OCI-LY7 (cell line): ENCODE data around the gene KPTN. TPM values are rescaled to one million over a fixed set of nuclear protein-coding genes. Genes with fewer than 3 reads are reported as not detected.

ENCODE experiments used
- BruUV-seq: library from RNA; stranded (reverse); fragments of 400-500 nt; replicated peaks from 2 replicates; lab custom pipeline; 2021; lab: Mats Ljungman, UMichigan
- CTCF ChIA-PET: fragments of 300-600 bp; sonication (Branson Sonifier 250); formaldehyde crosslinking; loops from one replicate; lab custom pipeline; 2022; ENCODE audit warnings: antibody characterized with exemption; ENCODE audit not compliant: unreplicated experiment; lab: Charles Lee
- POLR2A ChIA-PET: fragments of 300-600 bp; sonication (Branson Sonifier 250); formaldehyde crosslinking; loops from one replicate; lab custom pipeline; 2022; ENCODE audit warnings: antibody characterized with exemption; lab: Charles Lee
- DNase-seq: peaks from one replicate; pipeline ENCODE4 v3.0.0-alpha.2; 2015; ENCODE audit warnings: low spot score
- H2AFZ ChIP-seq: fragments of 200-600 bp; sonication (generic), shearing (Covaris generic); 2 replicates; pipeline ENCODE4 v1.6.1; 2014; ENCODE audit warnings: mild to moderate bottlenecking, antibody characterized with exemption, low read length, moderate library complexity
- H3K27ac ChIP-seq: fragments of 200-600 bp; sonication (generic); 2 replicates; pipeline ENCODE4 v1.5.1; 2014; ENCODE audit warnings: mixed run types, low read depth, mild to moderate bottlenecking, moderate library complexity, low read length, inconsistent platforms; ENCODE audit not compliant: poor library complexity, severe bottlenecking
- H3K36me3 ChIP-seq: fragments of 200-600 bp; sonication (generic); 2 replicates; pipeline ENCODE4 v1.6.1; 2014; ENCODE audit warnings: mild to moderate bottlenecking, antibody characterized with exemption, low read length, moderate library complexity, mixed read lengths; ENCODE audit not compliant: insufficient read depth
- H3K4me1 ChIP-seq: fragments of 200-600 bp; sonication (generic); 2 replicates; pipeline ENCODE4 v1.5.1; 2014; ENCODE audit warnings: mild to moderate bottlenecking, low read length; ENCODE audit not compliant: insufficient read depth, poor library complexity, severe bottlenecking
- H3K4me2 ChIP-seq: fragments of 200-600 bp; sonication (generic); 2 replicates; pipeline ENCODE4 v1.6.1; 2014; ENCODE audit warnings: mild to moderate bottlenecking, low read length
- H3K4me3 ChIP-seq: fragments of 200-600 bp; sonication (generic); 2 replicates; pipeline ENCODE4 v1.5.1; 2014; ENCODE audit warnings: mild to moderate bottlenecking, low read depth, low read length; ENCODE audit not compliant: poor library complexity, severe bottlenecking
- H3K79me2 ChIP-seq: fragments of 200-600 bp; sonication (generic); 2 replicates; pipeline ENCODE4 v1.6.1; 2016; ENCODE audit warnings: low read depth, mild to moderate bottlenecking, low read length, moderate library complexity, mixed read lengths; ENCODE audit not compliant: insufficient read depth
- H3K9me2 ChIP-seq: fragments of 200-600 bp; sonication (generic); 2 replicates; pipeline ENCODE4 v1.6.1; 2016; ENCODE audit warnings: mild to moderate bottlenecking, low read length, mixed read lengths; ENCODE audit not compliant: insufficient read depth
- H3K9me3 ChIP-seq: fragments of 200-600 bp; sonication (generic); 2 replicates; pipeline ENCODE4 v1.6.1; 2014; ENCODE audit warnings: mild to moderate bottlenecking, mixed run types, low read length, mixed read lengths
- H4K20me1 ChIP-seq: fragments of 200-600 bp; sonication (generic); 2 replicates; pipeline ENCODE4 v1.6.1; 2014; ENCODE audit warnings: mild to moderate bottlenecking, antibody characterized with exemption, low read length, moderate library complexity, mixed read lengths; ENCODE audit not compliant: insufficient read depth
- CTCF ChIP-seq: fragments of 200-600 bp; sonication (generic); conservative IDR thresholded peaks from 2 replicates; pipeline ENCODE4 v1.5.1; 2014; ENCODE audit warnings: mild to moderate bottlenecking, antibody characterized with exemption, low read length, moderate library complexity, mixed read lengths
- EZH2phosphoT487 ChIP-seq: fragments of 200-600 bp; sonication (generic); IDR thresholded peaks from 2 replicates; pipeline ENCODE4 v1.6.1; 2018; ENCODE audit warnings: low read depth, borderline replicate concordance, mild to moderate bottlenecking, mixed run types, antibody characterized with exemption, low read length, moderate library complexity, mixed read lengths
- intact Hi-C: fragments of 100-400 bp; cut with micrococcal nuclease; formaldehyde crosslinking; loops from one replicate; pipeline ENCODE4 v1.10.0; 2022; ENCODE audit not compliant: unreplicated experiment
- total RNA-seq, 2 experiments: library from RNA; depleted of rRNA in 1 of 2; stranded (reverse); fragments of >200 nt in 1 of 2; shearing (Covaris generic) in 1 of 2; gene quantifications; 2 replicates each; pipeline ENCODE4 v1.2.3, GENCODE V29; 2014 to 2022

KPTN gene
- total RNA-seq, 2 experiments from 2014 or later = 13.6 to 14.0 TPM

GRCh38 chr19:47495478-47496372 is 11.7 kb upstream of the KPTN start:
- Histone ChIP-seq H3K9me2 (no peaks in the 10 kb centered on the region), H2AFZ (no peak overlapping the region), H3K36me3 (peaks cover 34% of the 10 kb centered on the region; the same call in 1 of the 2 replicates), H3K9me3 (no peaks in the 10 kb centered on the region), H3K4me3 (no peak overlapping the region), H4K20me1 (no peaks in the 10 kb centered on the region; the same call in 1 of the 2 replicates), H3K4me1 (peaks cover 5% of the 10 kb centered on the region), H3K27ac (no peak overlapping the region), H3K4me2 (no peak overlapping the region), H3K79me2 (no peaks in the 10 kb centered on the region)
- CTCF ChIA-PET = no interaction called here
- TF ChIP-seq EZH2phosphoT487 (no peak), CTCF (no peak)
- no TSS peak for BruUV-seq
- DNase-seq = no peak
- intact Hi-C loops = no loop called here
- POLR2A ChIA-PET = no interaction called here

DNA sequence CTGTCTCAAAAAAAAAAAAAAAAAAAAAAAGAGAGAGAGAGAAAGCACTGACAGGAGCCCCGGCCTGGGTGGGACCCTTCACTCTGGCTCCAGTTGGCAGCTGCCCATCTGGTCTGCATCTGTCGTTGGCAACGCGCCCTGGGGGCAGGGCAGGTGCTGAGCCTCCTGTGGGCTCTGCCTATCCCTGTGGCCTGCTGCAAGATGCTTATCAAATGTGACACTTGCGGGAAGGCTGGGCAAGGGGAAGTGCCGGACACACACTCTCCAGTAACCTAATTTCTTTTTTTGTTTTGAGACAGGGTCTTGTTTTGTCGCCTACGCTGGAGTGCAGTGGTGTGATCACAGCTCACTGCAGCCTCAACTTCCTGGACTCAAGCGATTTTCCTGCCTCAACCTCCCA is 10.7 kb upstream of the KPTN start:
- peaks cover 9% of the 10 kb centered on the region for H3K4me1 ChIP-seq
- ChIA-PET CTCF (no interaction called here), POLR2A (no interaction called here)

More for the DNA sequence above, 10.7 kb upstream of the KPTN start:
- Histone ChIP-seq H3K36me3 (peaks cover 34% of the 10 kb centered on the region; the same call in 1 of the 2 replicates), H3K27ac (no peak overlapping the region), H2AFZ (no peak overlapping the region), H3K9me3 (no peaks in the 10 kb centered on the region), H3K4me2 (no peak overlapping the region), H3K79me2 (no peaks in the 10 kb centered on the region), H3K4me3 (no peak overlapping the region), H3K9me2 (no peaks in the 10 kb centered on the region), H4K20me1 (no peaks in the 10 kb centered on the region; the same call in 1 of the 2 replicates)
- BruUV-seq = no TSS peak
- DNase-seq = no peak
- no peak for TF ChIP-seq CTCF
- no peak for TF ChIP-seq EZH2phosphoT487
- intact Hi-C loops = no loop called here
